Smooth muscle cell (in vitro differentiated cells): Measurements from ENCODE around the gene SFXN5. TPM values are rescaled to one million over a fixed set of nuclear protein-coding genes. Genes with fewer than 3 reads are reported as not detected.

Experiments used
- DNase-seq: peaks from one replicate; lab custom pipeline; 2025; ENCODE audit not compliant: unreplicated experiment; lab: John Stamatoyannopoulos, UW
- H2AFZ ChIP-seq: fragments of 200-600 bp; sonication (generic); 2 replicates; pipeline ENCODE4 v1.6.0; 2016; ENCODE audit warnings: antibody characterized with exemption, low read depth, mild to moderate bottlenecking
- H3F3A ChIP-seq: fragments of 200-600 bp; sonication (generic); 2 replicates; pipeline ENCODE4 v1.6.0; 2017; ENCODE audit warnings: antibody characterized with exemption, low read depth
- H3K27ac ChIP-seq: fragments of 200-600 bp; sonication (generic); 2 replicates; pipeline ENCODE4 v1.5.1; 2016; ENCODE audit warnings: low read depth, mild to moderate bottlenecking
- H3K27me3 ChIP-seq: fragments of 200-600 bp; sonication (generic); 2 replicates; pipeline ENCODE4 v1.6.1; 2016; ENCODE audit warnings: low read depth, mild to moderate bottlenecking
- H3K36me3 ChIP-seq: fragments of 200-600 bp; sonication (generic); 2 replicates; pipeline ENCODE4 v1.5.1; 2016; ENCODE audit warnings: low read depth
- H3K4me1 ChIP-seq: fragments of 200-600 bp; sonication (generic); 2 replicates; pipeline ENCODE4 v1.5.1; 2016; ENCODE audit warnings: low read depth
- H3K4me2 ChIP-seq: fragments of 200-600 bp; sonication (generic); 2 replicates; pipeline ENCODE4 v1.6.0; 2016; ENCODE audit warnings: mild to moderate bottlenecking
- H3K4me3 ChIP-seq: fragments of 200-600 bp; sonication (generic); 2 replicates; pipeline ENCODE4 v1.5.1; 2016; ENCODE audit warnings: mild to moderate bottlenecking
- H3K79me2 ChIP-seq: fragments of 200-600 bp; sonication (generic); 2 replicates; pipeline ENCODE4 v1.6.0; 2016; ENCODE audit warnings: low read depth, mild to moderate bottlenecking
- H3K9ac ChIP-seq: fragments of 200-600 bp; sonication (generic); 2 replicates; pipeline ENCODE4 v1.6.0; 2016; ENCODE audit warnings: low read depth
- H3K9me3 ChIP-seq: fragments of 200-600 bp; sonication (generic); replicated peaks from 2 replicates; pipeline ENCODE4 v1.5.1; 2016; ENCODE audit warnings: low read depth
- H4K20me1 ChIP-seq: fragments of 200-600 bp; sonication (generic); 2 replicates; pipeline ENCODE4 v1.6.0; 2016; ENCODE audit warnings: low read depth
- WGBS: methylation state at CpG from one replicate; pipeline ENCODE4 v1.1.7; 2016; ENCODE audit warnings: low lambda C conversion rate; 5-methylcytosine and 5-hydroxymethylcytosine counted together
- polyA plus RNA-seq: library from polyadenylated mRNA; unstranded; fragments of >200 nt; fragmentation: Nextera tagmentation; extraction: Ambion mirVana; gene quantifications from 2 replicates; pipeline ENCODE4 v1.2.1, GENCODE V29; 2016
- total RNA-seq: library from RNA; depleted of rRNA; stranded (reverse); fragments of >200 nt; gene quantifications from 2 replicates; pipeline ENCODE4 v1.2.3, GENCODE V29; 2014
- TF ChIP-seq, protein P1 (sequence below): fragments of 200-600 bp; sonication (generic); IDR thresholded peaks from 2 replicates; pipeline ENCODE4 v1.5.1; 2017; ENCODE audit warnings: borderline replicate concordance, mild to moderate bottlenecking, antibody characterized with exemption; ENCODE audit not compliant: insufficient read depth, poor library complexity, severe bottlenecking

SFXN5 gene
- total and polyA plus RNA-seq, 2 experiments from 2014 or later, result 6.9 to 8.3 TPM

DNA sequence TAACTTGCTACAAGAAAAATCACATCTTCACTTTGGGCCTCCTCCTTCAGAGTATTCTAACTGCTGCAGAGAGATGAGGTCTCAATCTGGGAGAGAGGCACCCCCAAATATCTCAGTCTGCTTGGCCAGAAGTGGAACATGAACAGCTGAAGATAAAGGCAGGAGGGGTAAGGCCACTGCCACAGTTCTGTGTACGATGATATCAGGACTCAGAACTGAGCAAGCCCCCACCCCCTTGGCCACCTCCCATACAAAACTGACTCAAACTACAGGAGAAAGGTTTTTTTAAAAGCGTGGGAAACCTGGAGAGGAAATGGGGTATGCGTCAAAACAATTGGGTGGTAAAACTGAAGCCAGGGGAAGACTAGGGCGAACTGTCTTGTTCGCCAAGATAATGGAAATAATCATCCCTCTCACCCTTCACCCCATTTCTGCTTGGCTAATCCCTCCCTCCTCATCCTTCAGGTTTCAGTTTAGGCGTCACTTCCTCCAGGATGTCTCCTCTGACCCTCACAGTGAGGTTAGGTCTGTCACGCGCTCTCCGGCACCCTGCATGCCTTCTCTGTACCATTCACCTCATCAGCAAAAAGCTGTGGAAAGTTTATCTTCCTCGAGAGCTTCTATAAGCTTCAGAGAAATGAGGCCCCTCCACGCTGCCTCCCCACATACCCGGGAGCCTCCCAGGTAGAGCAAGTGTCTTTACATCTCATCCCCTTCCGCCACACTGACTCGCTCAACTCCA is 64.4 kb downstream of the SFXN5 start:
- no peaks in the 10 kb centered on the region for H3K27me3 ChIP-seq
- no peak for DNase-seq
- H3K9me3 ChIP-seq, result no peaks in the 10 kb centered on the region
- H3K4me1 ChIP-seq, result no peaks in the 10 kb centered on the region
- no peak overlapping the region for H3K4me2 ChIP-seq
- no peaks in the 10 kb centered on the region for H3F3A ChIP-seq
- H4K20me1 ChIP-seq, result no peaks in the 10 kb centered on the region
- H2AFZ ChIP-seq, result no peak overlapping the region
- H3K79me2 ChIP-seq, result no peaks in the 10 kb centered on the region
- TF ChIP-seq, protein P1, sequence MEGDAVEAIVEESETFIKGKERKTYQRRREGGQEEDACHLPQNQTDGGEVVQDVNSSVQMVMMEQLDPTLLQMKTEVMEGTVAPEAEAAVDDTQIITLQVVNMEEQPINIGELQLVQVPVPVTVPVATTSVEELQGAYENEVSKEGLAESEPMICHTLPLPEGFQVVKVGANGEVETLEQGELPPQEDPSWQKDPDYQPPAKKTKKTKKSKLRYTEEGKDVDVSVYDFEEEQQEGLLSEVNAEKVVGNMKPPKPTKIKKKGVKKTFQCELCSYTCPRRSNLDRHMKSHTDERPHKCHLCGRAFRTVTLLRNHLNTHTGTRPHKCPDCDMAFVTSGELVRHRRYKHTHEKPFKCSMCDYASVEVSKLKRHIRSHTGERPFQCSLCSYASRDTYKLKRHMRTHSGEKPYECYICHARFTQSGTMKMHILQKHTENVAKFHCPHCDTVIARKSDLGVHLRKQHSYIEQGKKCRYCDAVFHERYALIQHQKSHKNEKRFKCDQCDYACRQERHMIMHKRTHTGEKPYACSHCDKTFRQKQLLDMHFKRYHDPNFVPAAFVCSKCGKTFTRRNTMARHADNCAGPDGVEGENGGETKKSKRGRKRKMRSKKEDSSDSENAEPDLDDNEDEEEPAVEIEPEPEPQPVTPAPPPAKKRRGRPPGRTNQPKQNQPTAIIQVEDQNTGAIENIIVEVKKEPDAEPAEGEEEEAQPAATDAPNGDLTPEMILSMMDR, result no peak
- H3K36me3 ChIP-seq, result no peaks in the 10 kb centered on the region
- H3K27ac ChIP-seq, result no peak overlapping the region
- no peak overlapping the region for H3K4me3 ChIP-seq
- WGBS, result 95% methylated on average over 14 of the region's 14 CpGs
- H3K9ac ChIP-seq, result no peak overlapping the region

DNA sequence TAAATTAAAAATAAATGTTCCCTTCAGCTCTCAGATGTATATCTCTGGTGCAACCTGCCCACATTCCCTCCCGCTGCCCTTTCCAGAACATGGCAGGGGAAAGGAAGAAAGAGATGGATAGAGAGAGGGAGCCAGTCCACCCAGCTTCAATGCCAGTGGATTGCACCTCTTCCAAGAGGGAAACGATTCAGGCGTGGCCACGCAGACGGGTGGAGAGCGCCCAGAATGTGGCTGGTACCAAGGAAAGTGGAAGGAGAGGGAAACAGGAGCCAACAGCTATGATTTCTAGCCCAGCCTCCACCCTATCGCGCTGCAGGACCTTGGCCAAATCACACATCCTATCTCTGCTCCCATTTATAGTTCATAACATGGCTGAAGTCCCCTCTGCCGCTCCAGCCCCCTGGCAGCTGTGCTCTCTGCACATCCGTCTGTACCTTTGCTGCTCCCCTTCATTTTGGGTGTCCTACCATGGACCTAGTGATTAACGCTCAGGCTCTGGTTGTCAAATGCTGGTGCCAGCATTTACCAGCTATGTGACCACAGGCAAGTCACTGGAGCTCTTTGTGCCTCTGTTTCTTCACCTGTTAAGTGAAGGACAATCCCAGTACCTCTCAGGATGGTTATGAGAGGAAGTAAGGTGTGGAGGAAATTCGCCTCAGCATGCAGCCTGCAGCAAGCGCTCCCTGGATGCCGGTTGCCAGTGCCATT is 66.5 kb downstream of the SFXN5 start:
- Histone ChIP-seq H3K27me3 (no peaks in the 10 kb centered on the region), H3F3A (no peaks in the 10 kb centered on the region), H3K9me3 (no peaks in the 10 kb centered on the region), H3K79me2 (no peaks in the 10 kb centered on the region), H2AFZ (no peak overlapping the region), H3K4me3 (no peak overlapping the region), H3K27ac (no peak overlapping the region), H3K4me1 (no peaks in the 10 kb centered on the region), H3K9ac (no peak overlapping the region), H3K4me2 (no peak overlapping the region), H3K36me3 (no peaks in the 10 kb centered on the region), H4K20me1 (no peaks in the 10 kb centered on the region)
- TF ChIP-seq, protein P1, result no peak
- 94% methylated on average over 14 of the region's 14 CpGs for WGBS
- no peak for DNase-seq

DNA sequence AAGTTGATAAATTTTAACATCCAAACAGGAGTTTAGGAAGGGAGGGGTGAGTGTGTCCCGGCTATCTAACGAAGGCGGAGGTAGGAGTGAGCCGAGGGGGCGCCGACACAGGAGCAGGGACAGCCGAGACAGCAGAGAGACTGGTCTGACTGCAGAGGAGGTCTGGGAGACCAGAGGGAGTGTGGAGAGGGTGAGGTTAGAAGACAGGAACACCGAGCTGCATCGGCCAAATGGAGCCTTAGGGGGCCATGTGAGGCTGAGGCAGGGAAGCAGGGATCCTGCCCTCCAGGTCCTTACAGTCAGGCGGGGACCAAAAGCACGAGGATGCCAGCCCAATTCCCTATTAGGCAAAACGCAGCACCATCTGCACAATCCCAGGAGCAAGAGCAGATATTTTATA is 67.0 kb downstream of the SFXN5 start:
- H2AFZ ChIP-seq, result no peak overlapping the region
- no peaks in the 10 kb centered on the region for H3K36me3 ChIP-seq
- TF ChIP-seq, protein P1, result no peak
- H3K9me3 ChIP-seq, result no peaks in the 10 kb centered on the region
- 85% methylated on average over 12 of the region's 12 CpGs for whole genome bisulfite sequencing
- no peaks in the 10 kb centered on the region for H3K4me1 ChIP-seq
- H3K4me3 ChIP-seq, result no peak overlapping the region
- H4K20me1 ChIP-seq, result no peaks in the 10 kb centered on the region
- DNase-seq, result no peak
- H3K27ac ChIP-seq, result no peak overlapping the region
- H3K27me3 ChIP-seq, result no peaks in the 10 kb centered on the region
- H3K9ac ChIP-seq, result no peak overlapping the region
- H3F3A ChIP-seq, result no peaks in the 10 kb centered on the region
- H3K4me2 ChIP-seq, result no peak overlapping the region
- no peaks in the 10 kb centered on the region for H3K79me2 ChIP-seq

DNA sequence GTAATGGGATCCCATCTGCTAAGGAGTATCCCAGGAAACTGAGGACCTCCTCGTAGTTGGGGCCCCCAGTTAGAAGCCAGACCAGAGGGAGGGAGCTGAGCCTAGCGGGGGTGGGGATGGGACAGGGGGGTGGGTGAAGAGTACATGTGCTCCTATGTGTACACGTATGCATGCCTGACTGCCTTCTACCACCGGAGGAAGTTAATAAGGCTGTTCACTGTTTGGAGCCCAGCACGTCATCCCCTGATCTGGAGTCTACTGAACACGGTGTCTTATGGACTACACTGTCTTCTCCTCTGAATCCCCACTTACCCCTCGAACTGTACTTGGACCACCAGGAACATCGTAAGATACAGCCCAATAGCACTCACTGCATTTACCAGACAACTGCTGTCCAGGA is 68.5 kb downstream of the SFXN5 start:
- TF ChIP-seq, protein P1, result no peak
- H3K4me1 ChIP-seq, result no peaks in the 10 kb centered on the region
- no peaks in the 10 kb centered on the region for H3K9me3 ChIP-seq
- WGBS, result 95% methylated on average over 8 of the region's 8 CpGs
- H3F3A ChIP-seq, result no peaks in the 10 kb centered on the region
- no peak overlapping the region for H3K9ac ChIP-seq
- H3K36me3 ChIP-seq, result no peaks in the 10 kb centered on the region
- no peak for DNase-seq
- H3K4me2 ChIP-seq, result no peak overlapping the region
- no peaks in the 10 kb centered on the region for H4K20me1 ChIP-seq
- H3K4me3 ChIP-seq, result no peak overlapping the region
- H3K27me3 ChIP-seq, result no peaks in the 10 kb centered on the region
- H3K79me2 ChIP-seq, result no peaks in the 10 kb centered on the region
- H3K27ac ChIP-seq, result no peak overlapping the region
- H2AFZ ChIP-seq, result no peak overlapping the region
